ENCODE measurements around the gene TENM3.
A peak's percentile ranks its signal among the peaks of the same experiment; 100 is the strongest.

Gene TENM3

DNA sequence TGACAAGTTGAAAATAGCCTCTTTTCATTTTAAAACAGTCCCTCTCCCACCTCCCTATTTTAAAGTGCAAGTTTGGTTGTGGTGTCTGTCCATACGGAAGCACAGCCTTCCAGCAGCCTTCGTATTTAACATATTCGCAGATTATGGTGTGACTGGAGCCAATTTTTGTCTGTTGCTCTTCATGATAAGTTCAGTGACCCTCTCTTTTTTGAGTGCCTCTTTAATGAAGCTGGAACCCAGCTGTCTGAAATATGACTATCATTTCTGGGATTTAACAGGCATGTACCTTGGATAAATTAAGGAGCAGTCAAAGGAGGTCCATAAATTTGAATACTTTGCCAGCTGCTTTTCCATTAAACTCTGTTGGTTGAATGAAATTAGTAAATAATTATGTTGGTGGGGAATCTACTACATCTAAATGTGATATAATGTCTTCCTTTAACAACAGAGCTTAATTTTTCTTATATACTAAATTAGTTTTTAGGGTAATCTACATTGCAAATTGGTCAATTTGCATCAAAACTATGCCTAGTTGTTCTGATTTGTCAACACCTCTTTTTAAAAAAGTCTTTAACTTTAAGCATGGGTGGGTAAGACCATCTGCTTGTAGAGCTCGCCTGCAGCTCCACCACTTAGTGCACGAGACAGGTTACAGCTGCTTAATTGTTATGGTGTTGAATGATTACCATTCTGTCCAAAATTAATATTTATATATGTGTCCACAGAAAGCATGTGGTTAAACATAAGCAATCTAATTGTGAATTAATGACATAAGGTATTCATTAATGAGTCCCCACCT, 457.4 kb downstream of the TENM3 start:
- no peak for DNase-seq

DNA sequence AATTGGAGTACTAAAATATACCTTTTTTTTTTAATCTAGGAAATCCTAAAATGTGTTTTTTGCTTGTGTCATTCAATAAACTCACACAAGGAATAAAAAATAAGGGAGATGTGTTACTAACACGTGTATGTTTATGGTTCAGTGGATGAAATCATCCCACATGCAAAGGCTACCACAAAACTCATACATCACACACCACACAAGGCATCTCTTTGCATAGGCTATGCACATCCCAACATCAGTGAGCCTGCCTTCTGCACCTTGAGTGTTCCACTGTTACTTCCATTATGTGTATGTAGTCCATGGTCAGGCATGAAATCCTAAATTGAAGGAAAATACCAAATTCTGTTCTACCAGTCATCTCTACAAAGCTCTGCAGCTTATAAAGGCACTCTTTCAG, 460.9 kb downstream of the TENM3 start:
- DNase-seq, result no peak

DNA sequence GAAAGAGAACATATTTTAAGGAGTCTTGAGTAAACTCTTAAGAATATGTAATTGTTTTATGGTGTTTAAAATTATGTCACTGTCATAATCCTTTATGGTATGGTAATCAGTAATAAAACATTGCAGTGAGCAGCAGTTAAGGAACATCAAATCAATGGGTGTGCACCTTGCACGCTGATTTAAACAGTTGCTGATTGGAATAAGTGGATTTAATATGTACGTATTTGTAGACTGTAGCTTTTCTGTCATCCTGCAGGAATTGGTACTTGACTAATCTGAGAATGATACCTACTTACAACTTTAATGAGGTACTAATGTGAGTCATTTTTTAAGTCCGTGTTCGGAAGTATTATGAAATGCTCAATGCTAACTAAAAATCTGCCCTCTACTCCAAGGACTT, 461.7 kb downstream of the TENM3 start:
- no peak for DNase-seq

DNA sequence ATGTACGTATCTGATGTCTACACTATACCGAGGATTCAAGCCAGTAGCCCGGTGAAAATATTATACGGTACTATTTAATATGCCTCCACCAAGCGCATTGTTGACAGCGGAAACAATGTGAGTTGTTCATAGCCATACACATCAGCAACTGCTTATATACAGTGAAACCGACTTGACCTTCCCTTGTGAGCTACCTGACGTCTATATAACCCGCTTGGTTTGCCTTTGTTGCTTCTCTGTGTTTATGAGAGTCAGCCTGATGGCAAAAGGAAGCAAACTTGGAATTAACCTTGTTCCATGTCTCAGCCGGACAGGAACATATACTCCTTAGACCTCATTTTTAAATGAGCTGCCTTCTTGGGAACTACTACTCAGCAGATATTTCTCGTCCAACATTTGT, 462.2 kb downstream of the TENM3 start:
- DNase-seq, result no peak

DNA sequence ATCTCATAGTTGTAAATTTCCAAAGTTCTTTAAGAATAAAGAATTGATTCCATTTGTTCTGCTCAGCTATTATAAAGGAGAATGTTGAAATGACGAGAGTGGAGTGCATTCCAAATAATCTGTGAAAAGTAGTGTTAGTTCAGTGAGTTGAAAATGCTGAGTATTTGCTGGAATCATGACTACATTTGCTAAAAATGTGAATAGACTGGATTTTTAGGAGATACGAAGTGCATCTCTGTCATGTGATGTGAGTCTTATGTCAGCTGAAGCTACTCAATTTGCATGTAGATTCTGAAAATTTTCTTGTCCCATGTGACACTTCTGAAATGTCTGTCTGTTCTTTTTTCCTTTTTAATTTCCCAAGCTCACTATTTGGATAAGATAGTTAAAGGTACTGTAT, 468.0 kb downstream of the TENM3 start:
- DNase-seq, result no peak

DNA sequence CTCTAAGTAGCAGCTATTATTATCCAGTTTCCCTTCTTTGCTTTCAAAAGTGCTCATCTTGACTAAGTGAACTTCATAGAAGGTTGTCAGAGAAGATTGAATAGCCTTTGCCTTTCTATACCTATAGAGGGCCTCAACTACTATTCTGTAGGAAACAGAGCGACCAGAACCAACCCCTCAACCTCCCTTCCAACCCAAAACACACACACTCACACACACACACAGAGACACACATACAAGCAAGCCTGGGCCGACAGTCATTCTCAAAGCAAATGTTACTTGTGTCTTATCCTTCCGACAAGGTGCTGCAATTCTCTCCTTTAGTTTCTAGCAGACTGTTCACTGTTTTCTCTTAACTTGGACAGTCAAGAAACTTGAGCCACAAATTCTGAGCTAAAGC, 472.3 kb downstream of the TENM3 start:
- no peak for DNase-seq

DNA sequence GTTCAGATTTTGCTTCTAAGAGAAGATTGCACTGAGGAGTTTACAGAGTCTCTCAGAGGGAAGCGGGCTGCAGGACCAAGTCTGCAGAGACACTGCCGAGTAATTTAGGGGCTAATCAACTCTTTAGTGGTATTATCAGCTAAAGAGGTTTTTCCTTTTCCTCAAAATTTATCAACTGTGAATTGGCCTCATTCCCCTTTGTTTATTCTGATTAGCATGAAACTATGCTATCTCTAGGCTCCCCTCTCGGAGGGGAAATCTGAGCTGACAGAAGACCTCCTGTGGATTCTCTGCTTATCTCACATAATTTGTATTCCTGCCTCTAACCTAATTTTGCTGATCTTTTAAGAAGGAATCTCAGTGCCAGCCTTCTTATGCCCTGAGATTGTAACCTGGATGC, 473.0 kb downstream of the TENM3 start:
- no peak for DNase-seq

DNA sequence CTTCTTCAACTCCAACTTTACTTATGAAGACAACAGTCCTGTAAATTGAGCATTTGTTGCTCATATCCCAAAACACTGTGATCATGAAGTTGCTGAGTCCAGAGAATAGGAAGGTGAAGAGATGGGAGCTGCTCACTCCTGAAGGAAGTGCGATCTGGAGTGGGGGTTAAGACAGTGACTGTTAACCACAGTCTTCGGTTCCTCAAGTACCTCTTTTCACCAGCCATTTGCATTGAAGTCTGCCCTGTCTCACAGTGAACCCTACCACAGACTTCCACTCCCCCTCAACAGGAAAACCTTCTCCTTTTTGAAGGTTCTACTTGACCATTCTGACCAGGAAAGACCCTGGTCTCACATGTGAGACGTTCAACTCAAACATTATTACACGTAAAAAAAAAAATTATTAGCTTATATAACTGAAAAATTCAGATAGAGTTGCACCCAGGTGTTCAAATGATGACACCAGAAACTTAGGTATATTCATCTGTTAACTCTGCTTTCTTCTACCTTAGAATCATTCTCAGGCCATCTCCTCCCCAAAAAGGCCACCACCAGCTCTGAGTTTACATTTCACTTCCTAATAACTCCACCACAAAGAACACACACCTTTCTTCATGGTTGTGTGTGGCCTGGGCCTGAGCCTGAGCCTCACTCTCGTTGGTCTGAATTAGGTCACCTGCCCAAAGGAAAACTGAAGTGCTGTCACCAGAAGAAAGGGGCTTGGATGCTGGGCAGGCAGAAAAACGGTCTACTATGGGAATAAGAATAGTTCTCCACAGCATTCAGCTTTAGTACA, 474.8 kb downstream of the TENM3 start:
- DNase-seq, result no peak

DNA sequence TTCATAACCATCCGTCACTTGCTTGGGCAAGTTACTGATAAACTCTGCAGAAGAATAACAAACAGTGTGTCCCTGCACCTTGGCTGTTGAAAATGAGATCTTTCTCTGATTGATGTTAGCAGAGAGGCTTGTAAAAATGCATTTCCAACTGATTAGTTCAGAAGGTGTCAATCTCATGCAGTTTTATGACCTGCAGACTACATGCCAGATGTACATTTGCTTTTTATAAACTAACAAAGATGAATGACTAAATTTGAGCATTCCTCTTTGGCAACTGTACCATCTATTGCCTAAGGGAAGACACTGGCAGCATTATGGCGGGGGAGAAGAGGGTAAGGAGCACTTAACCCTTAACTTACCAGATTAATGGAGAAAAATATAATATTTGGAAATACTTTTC, 481.2 kb downstream of the TENM3 start:
- DNase-seq, result no peak

DNA sequence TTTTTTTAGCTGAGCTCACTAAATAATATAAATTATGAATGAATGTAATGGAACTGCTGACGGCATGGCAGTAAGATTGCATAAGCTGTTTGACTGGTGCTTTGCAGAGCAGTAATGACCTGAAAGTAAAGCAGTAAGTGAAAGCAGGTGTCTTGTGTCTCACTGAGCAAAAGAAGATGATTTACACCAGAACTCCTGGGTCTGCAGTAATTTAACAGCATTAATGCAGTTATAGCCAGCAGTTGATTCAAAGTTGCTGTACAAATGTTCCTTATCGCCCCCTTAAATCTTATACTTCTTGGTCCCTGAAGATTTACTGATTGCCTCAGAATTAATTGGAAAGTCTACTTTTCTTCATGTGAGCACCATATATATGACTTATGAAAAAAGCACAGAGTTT, 486.3 kb downstream of the TENM3 start:
- DNase-seq, result no peak

DNA sequence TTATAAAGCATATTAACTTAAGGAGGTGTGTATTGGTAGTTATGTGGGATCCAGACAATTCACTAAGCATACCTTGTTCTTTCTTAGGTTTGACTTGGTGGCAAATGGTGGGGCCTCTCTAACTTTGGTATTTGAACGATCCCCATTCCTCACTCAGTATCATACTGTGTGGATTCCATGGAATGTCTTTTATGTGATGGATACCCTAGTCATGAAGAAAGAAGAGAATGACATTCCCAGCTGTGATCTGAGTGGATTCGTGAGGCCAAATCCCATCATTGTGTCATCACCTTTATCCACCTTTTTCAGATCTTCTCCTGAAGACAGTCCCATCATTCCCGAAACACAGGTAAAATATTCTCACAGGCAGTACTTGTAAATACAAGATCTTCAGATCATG, 487.6 kb downstream of the TENM3 start:
- DNase-seq, result no peak

DNA sequence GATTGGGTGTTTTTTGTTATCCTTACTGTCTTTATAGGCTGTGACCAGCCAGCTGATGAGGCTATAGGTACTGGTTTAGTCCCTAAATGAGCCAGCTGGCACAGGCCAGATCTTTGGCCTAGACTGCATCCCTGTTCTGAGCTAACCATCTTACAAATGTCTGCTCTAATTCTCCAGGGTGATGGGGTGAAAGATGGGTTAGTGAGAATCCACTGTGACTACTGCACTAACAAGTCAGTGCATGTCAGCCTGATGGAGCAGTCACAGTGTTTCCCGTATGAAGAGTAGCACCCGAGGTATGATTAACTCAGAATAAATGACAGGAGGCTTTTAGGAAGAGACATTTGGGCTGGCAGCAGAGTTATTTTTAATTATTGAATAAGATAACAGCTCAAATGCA, 493.0 kb downstream of the TENM3 start:
- peak; percentile 28 for DNase-seq

DNA sequence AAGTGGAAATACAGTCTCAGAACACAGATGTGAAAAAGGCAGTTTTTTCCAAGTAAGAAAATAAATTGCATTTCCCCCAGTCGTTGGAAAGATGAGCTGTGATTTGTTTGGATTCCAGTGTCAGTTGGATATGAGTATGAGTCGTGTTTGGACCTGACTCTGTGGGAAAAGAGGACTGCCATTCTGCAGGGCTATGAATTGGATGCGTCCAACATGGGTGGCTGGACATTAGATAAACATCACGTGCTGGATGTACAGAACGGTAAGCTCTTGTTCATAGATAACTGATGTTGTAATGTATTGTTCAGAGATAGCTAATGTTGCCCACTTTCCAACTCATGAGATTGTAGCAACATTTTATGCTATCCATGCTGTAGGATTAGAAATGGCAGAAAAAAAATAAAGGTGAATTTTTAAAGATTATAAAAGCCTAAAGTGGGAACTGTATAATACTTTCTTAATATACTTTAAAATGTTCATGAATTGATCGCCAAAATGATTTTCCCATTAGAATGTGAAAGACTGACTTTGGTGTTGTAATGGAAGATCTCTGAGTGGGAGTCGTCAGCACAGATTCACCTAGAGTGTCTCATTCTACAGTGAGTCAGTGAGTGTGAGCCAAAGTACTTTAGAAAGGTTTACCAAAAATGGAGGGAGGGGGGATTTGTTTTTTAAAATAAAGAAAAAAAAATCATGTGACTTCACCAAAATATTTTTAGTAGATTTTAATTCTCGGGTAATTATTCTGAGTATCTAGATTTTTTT, 495.3 kb downstream of the TENM3 start:
- no peak for DNase-seq

DNA sequence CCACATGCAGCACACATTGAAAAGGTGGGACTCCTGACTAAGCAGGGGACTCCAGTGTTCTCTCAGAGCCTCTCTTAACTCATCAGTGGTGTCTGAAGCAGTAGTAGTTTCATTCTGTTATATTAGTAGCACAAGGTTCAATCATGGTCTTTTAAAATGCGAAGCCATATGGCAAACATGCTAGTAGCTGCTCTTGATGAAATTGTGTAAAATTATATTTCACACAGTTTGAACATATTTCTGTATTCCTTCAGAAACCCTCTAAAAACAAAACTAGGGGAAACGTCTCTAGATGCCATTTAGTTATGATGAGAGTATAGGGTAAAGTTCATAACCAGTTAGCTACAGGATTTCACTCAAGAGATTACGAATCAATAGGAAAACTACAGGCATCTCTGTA, 497.1 kb downstream of the TENM3 start:
- DNase-seq, result no peak

DNA sequence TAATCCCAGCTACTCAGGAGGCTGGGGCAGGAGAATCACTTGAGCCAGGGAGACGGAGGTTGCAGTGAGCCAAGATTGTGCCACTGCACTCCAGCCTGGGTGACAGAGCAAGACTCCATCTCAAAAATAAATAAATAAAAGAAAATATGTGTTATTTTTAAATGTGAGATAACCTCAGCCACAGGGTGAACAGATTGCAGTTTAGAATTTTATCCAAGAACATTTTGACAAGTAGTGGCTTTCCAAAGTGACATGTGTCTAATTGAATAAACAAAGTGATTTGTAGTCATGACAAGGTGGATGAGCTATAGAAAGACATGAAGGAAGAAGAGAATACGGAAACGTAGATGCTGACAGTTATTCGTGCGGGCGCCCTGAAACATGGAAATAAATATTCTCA, 497.9 kb downstream of the TENM3 start:
- no peak for DNase-seq

DNA sequence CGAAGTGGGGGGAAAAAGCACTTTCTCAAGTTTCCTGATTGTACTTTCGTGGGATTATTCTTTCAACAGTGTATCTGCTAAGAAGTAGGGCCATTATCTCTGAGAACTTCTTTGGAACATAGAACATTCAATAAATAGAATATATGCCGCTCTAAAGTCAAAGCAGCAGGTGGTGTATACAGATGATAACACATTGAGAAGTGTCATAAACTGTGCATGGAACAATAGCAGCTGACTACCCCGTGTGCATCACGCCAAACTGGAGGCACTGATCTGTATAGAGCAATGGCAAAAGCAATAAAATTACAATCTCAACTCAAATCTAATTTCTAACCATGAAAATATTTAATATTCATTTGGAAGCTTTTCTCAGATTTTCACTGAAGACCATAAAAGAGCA, 498.7 kb downstream of the TENM3 start:
- DNase-seq, result no peak

DNA sequence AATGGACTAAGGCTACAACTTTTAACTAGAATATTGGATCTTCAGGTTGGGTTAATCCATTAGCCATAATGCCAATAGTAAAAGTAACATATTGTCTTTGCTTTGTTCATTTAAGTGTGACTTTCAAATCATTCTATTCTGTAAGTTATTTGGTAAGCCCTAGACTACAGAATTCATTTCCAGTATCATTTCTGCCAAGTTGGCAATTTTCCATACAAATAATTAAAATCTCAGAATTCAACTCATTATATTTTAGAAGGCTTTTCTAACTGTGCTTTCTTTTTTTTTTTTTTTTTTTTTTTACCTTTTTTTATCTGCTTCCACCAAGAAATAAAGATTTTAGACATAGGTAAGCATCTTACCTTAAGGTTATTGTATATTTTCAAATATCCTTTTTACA, 500.6 kb downstream of the TENM3 start:
- no peak for DNase-seq

DNA sequence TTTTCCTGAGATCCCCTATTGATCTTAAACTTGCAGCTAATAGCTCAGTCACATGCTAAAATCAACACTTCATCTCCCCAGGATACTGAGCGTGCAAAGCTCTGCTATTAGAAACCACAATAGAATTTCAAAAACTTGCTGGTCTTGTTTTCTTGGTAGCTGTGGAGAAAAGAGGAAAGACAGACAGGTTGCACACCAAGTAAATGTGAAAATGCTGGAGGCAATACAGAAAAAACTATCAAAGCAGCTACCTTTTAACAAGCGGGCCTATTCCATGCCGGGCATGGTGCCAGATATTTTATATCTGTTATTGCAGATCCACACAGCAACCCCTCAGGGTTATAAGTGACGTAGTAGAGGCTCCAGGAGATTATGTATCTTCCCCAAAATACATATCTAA, 502.0 kb downstream of the TENM3 start:
- no peak for DNase-seq

DNA sequence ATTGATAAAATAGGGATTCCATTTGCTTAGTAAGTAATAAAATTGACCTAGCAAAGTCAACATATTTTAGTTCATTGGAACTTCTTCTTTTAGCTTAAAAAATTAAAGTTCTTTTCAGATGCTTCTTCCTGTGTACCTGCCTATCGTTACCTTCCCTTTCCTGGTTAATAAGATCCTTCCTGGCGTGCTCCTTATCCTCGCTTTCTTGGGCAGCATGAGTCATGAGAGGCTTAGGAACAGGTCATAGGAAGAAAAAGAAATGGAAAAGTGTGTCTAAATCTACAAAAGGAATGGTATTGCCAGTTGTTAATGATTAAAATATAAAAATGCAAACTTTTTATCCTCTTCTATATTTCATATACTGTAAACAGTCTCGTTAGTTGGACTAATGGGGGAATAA, 503.7 kb downstream of the TENM3 start:
- DNase-seq, result no peak

DNA sequence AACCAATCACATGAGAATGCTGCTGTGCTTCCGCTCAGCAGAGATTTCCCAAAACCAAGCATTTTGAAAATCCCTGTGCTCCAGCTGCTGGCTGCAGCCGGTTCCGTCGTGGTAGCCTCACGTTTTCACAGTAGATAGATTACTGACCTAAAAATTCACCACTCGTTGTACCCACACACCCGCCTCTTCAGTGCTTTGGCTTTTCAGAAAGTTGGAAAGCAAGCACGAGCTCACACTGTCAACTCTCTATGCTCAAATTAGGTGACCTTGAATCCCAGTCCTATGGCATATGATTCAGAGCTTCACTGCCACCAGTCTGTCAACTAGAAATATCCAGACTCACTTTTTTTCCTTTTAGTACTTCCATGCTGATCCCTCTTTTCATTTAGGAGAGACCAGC, 505.1 kb downstream of the TENM3 start:
- no peak for DNase-seq

DNA sequence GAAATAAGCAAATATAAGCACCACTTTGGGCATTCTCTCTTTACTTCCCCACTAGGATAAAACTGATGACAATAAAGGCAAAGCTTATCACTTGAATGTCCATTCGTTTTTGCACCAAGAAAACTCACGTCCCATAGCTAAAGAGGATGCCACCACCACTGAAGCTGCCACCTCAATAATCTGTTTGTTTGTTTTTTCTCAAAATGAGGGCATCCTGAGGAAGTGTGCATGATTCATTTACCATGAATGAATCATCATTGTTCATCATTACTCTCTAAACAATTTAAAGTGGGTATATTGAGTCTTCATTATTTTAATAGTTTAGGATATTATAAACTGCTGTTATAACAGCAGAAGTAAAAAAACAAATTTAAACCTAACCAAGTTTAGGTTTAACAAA, 505.7 kb downstream of the TENM3 start:
- no peak for DNase-seq

DNA sequence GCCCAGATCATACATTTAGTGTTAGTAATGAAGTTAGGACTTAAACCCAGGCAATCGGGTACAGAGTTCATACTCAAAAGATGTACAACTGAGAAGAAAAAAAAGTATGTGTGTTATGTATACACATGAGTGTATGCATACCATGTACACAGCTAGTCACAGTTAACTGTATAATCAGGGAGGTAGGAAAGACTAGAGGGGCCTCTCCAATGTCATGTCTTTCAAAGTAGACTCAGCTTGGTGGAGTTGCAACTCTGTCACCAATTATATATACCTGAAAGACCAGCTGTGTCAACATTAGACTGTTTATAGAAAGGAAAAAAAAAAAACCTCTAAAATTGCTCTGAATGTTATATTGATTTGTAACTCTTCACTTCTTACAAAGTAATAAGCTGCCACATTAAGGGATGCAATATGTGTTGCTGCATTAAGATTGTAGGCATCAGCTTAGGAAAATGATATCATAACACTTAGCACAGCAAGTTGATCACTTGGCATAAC, 506.5 kb downstream of the TENM3 start:
- no peak for DNase-seq

DNA sequence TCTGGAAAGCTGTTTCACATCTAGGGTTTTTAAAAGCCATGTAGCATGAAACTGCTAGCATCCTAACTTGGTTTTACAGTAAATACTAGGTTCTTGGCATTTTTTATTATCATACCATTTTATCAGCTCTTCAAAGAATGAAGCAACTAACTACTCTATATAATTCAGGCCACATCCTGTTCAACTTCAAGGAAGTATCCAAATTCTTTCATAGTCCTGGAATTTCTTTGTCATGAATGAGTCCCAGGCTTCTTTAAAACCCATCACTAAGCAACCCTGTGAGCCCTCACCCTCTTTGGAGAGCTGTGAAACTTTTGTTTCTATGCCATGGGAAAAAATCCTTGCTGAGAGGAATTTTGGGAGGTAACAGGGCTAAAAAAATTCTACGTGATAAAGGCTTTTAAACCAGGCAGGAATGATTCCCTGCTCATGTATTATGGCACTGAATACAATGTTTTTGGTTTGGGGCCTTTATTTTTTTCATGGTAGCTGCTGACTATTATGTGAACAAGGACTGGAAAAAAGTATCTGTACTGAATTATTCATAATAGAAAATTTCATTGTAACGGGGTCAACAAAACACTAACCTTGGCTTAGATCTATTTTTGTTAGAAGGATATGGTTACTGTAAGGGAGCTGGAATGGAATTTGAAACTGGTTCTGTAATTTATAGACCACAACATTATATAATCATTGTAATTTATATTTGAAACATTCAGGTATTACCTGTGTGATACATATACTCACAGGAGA, 509.1 kb downstream of the TENM3 start:
- no peak for DNase-seq

Measured in NCI-H2171 (cell line).